SK-N-SH (cell line): ENCODE data around the gene VGF. TPM values are rescaled to one million over a fixed set of nuclear protein-coding genes. Genes with fewer than 3 reads are reported as not detected.

Experiments used
- CTCF ChIA-PET: fragments of 300-600, 350-600 bp; formaldehyde crosslinking; extraction: SDS; loops from one replicate; lab custom pipeline; 2021; lab: Yijun Ruan, JAX
- POLR2A ChIA-PET: fragments of 350-600 bp; sonication (Branson Sonifier 250); formaldehyde crosslinking; extraction: SDS; loops from one replicate; lab custom pipeline; 2020; ENCODE audit warnings: antibody characterized with exemption, inconsistent platforms; lab: Yijun Ruan, JAX
- DNase-seq: peaks from one replicate; pipeline ENCODE4 v3.0.0; 2012
- H2AFZ ChIP-seq: fragments of 200-600 bp; sonication (generic); 2 replicates; pipeline ENCODE4 v1.8.1; 2016; ENCODE audit warnings: antibody characterized with exemption, mild to moderate bottlenecking, low read depth
- H3F3A ChIP-seq: fragments of 200-600 bp; sonication (generic); replicated peaks from 2 replicates; pipeline ENCODE3; 2016; ENCODE audit warnings: antibody characterized with exemption, mild to moderate bottlenecking; ENCODE audit not compliant: insufficient read depth
- H3K27ac ChIP-seq, 2 experiments: fragments of 200-500 bp in 1 of 2; fragments of 200-600 bp in 1 of 2; sonication (Bioruptor generic) in 1 of 2; sonication (generic), shearing (Covaris generic) in 1 of 2; 2 replicates each; pipeline versions ENCODE4 v1.5.1 to v1.6.1; 2014 to 2016; ENCODE audit warnings: low read depth in 2 of 2, inconsistent platforms in 1 of 2, low read length in 1 of 2, mild to moderate bottlenecking in 1 of 2, mixed read lengths in 1 of 2
- H3K27me3 ChIP-seq: fragments of 200-600 bp; sonication (generic), shearing (Covaris generic); 2 replicates; pipeline ENCODE4 v1.6.1; 2016; ENCODE audit warnings: mixed run types; ENCODE audit not compliant: insufficient read depth
- H3K36me3 ChIP-seq, 2 experiments: fragments of 200-500 bp in 1 of 2; fragments of 200-600 bp in 1 of 2; sonication (Bioruptor generic) in 1 of 2; sonication (generic) in 1 of 2; replicated peaks in 1 of 2; 2 replicates each; pipeline versions ENCODE3 to v1.5.1; 2014 to 2016; ENCODE audit warnings: low read length in 1 of 2, mild to moderate bottlenecking in 1 of 2; ENCODE audit not compliant: insufficient read depth in 2 of 2, control insufficient read depth in 1 of 2
- H3K4me1 ChIP-seq, 2 experiments: fragments of 200-500 bp in 1 of 2; fragments of 200-600 bp in 1 of 2; sonication (Bioruptor generic) in 1 of 2; sonication (generic), shearing (Covaris generic) in 1 of 2; 2 replicates each; pipeline versions ENCODE4 v1.5.1 to v1.6.1; 2014 to 2016; ENCODE audit warnings: low read depth in 1 of 2, low read length in 1 of 2, mixed run types in 1 of 2; ENCODE audit not compliant: insufficient read depth in 2 of 2, control insufficient read depth in 1 of 2
- H3K4me2 ChIP-seq: fragments of 200-600 bp; sonication (generic), shearing (Covaris generic); 2 replicates; pipeline ENCODE4 v1.6.1; 2017; ENCODE audit warnings: mixed run types
- H3K4me3 ChIP-seq, 2 experiments: fragments of 200-500 bp in 1 of 2; fragments of 200-600 bp in 1 of 2; sonication (Bioruptor generic) in 1 of 2; sonication (generic), shearing (Covaris generic) in 1 of 2; 2 replicates each; pipeline versions ENCODE4 v1.5.1 to v1.8.1; 2014 to 2016; ENCODE audit warnings: low read depth in 2 of 2, inconsistent platforms in 1 of 2, low read length in 1 of 2, mild to moderate bottlenecking in 1 of 2, mixed read lengths in 1 of 2, moderate library complexity in 1 of 2
- H3K79me2 ChIP-seq: fragments of 200-600 bp; sonication (generic); 2 replicates; pipeline ENCODE4 v1.8.1; 2017; ENCODE audit warnings: mild to moderate bottlenecking; ENCODE audit not compliant: insufficient read depth
- H3K9ac ChIP-seq: fragments of 200-600 bp; sonication (generic); 2 replicates; pipeline ENCODE4 v1.6.1; 2017; ENCODE audit warnings: mixed run types
- H3K9me2 ChIP-seq: fragments of 200-600 bp; sonication (generic); 2 replicates; pipeline ENCODE4 v1.6.1; 2017; ENCODE audit warnings: mixed run types
- H3K9me3 ChIP-seq: fragments of 200-600 bp; sonication (generic); 2 replicates; pipeline ENCODE4 v1.6.1; 2017; ENCODE audit warnings: mixed run types, mild to moderate bottlenecking, moderate library complexity
- H4K20me1 ChIP-seq: fragments of 200-600 bp; sonication (generic); 2 replicates; pipeline ENCODE4 v1.6.1; 2017; ENCODE audit warnings: mild to moderate bottlenecking, mixed run types; ENCODE audit not compliant: insufficient read depth
- EZH2phosphoT487 ChIP-seq: fragments of 200-600 bp; sonication (generic); IDR thresholded peaks from 2 replicates; pipeline ENCODE4 v1.6.1; 2017; ENCODE audit warnings: low read depth, mixed run types, mild to moderate bottlenecking, antibody characterized with exemption, moderate library complexity, borderline replicate concordance
- FOSL2 ChIP-seq: IDR thresholded peaks from 2 replicates; pipeline ENCODE4 v1.4.0; 2012; ENCODE audit warnings: low read depth, mild to moderate bottlenecking, moderate library complexity, borderline replicate concordance
- FOXJ3 ChIP-seq: sonication (generic); formaldehyde crosslinking; IDR thresholded peaks from 2 replicates; pipeline ENCODE4 v1.5.1; 2020; ENCODE audit warnings: mild to moderate bottlenecking, missing genetic modification reagents
- FOXM1 ChIP-seq: IDR thresholded peaks from 2 replicates; pipeline ENCODE4 v1.4.0; 2012; ENCODE audit warnings: low read depth, mild to moderate bottlenecking
- GABPA ChIP-seq: IDR thresholded peaks from 2 replicates; pipeline ENCODE4 v1.4.0; 2012; ENCODE audit warnings: low read depth, mild to moderate bottlenecking
- NFIC ChIP-seq: IDR thresholded peaks from 2 replicates; pipeline ENCODE4 v1.4.0; 2012; ENCODE audit warnings: borderline replicate concordance
- PBX3 ChIP-seq: IDR thresholded peaks from 2 replicates; pipeline ENCODE4; 2012
- RAD21 ChIP-seq: IDR thresholded peaks from 2 replicates; pipeline ENCODE4 v1.6.1; 2012; ENCODE audit warnings: mild to moderate bottlenecking, low read length
- RCOR1 ChIP-seq: fragments of 150-350 bp; IDR thresholded peaks from 2 replicates; pipeline ENCODE4 v1.6.1; 2017; ENCODE audit warnings: antibody characterized with exemption, low read length
- RFX5 ChIP-seq: IDR thresholded peaks from 2 replicates; pipeline ENCODE4 v1.6.1; 2012; ENCODE audit warnings: mild to moderate bottlenecking, improper control_type of control experiment, low read length
- RXRA ChIP-seq: IDR thresholded peaks from 2 replicates; pipeline ENCODE4 v1.4.0; 2012; ENCODE audit warnings: low read depth, mild to moderate bottlenecking, borderline replicate concordance
- TAF1 ChIP-seq: IDR thresholded peaks from 2 replicates; pipeline ENCODE4 v1.6.1; 2012; ENCODE audit warnings: low read depth, mild to moderate bottlenecking, low read length, moderate library complexity, borderline replicate concordance
- TCF12 ChIP-seq: IDR thresholded peaks from 2 replicates; pipeline ENCODE4 v1.4.0; 2012
- USF2 ChIP-seq: fragments of 150-350 bp; IDR thresholded peaks from 2 replicates; pipeline ENCODE4 v1.6.1; 2017; ENCODE audit warnings: antibody characterized with exemption, low read length, low read depth, borderline replicate concordance
- WGBS: methylation state at CpG from one replicate; pipeline ENCODE4 v1.1.6; 2017; ENCODE audit warnings: low lambda C conversion rate; 5-methylcytosine and 5-hydroxymethylcytosine counted together
- polyA plus RNA-seq, 3 experiments: library from polyadenylated mRNA; depleted of rRNA; stranded (reverse); fragments of >200 nt; gene quantifications; 2 replicates each; pipeline ENCODE4 v1.2.3, GENCODE V29; 2012
- TF ChIP-seq, protein P1 (sequence below): IDR thresholded peaks from 2 replicates; pipeline ENCODE4 v1.4.0; 2012; ENCODE audit warnings: low read depth

The VGF gene
- polyA plus RNA-seq, 1 of the 3 experiments (the other 2 are of a cell fraction) = 54.3 TPM

- TF ChIP-seq EZH2phosphoT487 (no peak), RCOR1 (peak; percentile 50; the same call in 1 of the 2 replicates), TCF12 (peak; percentile 90), RXRA (no peak), FOXJ3 (CRISPR knock-in tag) (no peak), RAD21 (no peak), FOSL2 (peak; percentile 73; the same call in 1 of the 2 replicates), RFX5 (no peak), GABPA (no peak), USF2 (no peak), NFIC (no peak), FOXM1 (no peak)
- TF ChIP-seq, protein P1, sequence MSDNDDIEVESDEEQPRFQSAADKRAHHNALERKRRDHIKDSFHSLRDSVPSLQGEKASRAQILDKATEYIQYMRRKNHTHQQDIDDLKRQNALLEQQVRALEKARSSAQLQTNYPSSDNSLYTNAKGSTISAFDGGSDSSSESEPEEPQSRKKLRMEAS = peak; percentile 42; the same call in 1 of the 2 replicates
- TF ChIP-seq, all 33 proteins: peak for 13
Observed at GRCh38 chr7:101166909-101167644, 1.7 kb upstream of the VGF start (continued).

DNA sequence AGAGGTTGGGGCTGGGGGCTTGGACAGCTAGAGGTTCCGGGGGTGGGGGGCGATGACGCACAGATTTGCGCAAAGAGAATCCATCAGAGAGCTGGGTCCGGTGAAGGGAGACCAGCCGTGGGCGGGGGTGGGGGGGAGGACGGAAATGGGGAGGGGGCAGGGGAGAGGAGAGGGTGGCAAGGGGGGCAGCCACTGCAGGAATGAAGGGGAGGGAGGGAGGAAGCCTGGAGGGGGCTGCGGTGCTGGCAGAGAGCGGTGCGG lies 1.2 kb upstream of the VGF start:
- Histone ChIP-seq H3K4me2 (peak overlapping the region; percentile 98; the same call in 1 of the 2 replicates), H2AFZ (no peak overlapping the region), H3K79me2 (no peaks in the 10 kb centered on the region), H3K27me3 (no peaks in the 10 kb centered on the region; the same call in 1 of the 2 replicates), H3F3A (peaks cover 45% of the 10 kb centered on the region), H3K9me2 (no peaks in the 10 kb centered on the region), H3K36me3 (peaks cover 0 to 5% of the 10 kb centered on the region in 2 experiments), H4K20me1 (peaks cover 18% of the 10 kb centered on the region), H3K9me3 (no peaks in the 10 kb centered on the region), H3K4me1 (peaks cover 36 to 69% of the 10 kb centered on the region in 2 experiments), H3K9ac (no peak overlapping the region), H3K27ac (peak overlapping the region in 1 of 2 experiments; percentile 67; a peak in 2 of 4 replicates), H3K4me3 (peak overlapping the region in 1 of 2 experiments; percentile 56; a peak in 2 of 4 replicates)
- DNase-seq = peak; percentile 79
- POLR2A ChIA-PET = interaction anchor here (1.7 to 3.0 kb wide), 4 partner anchors 10 to 78 kb away, joined by 6 to 43 read pairs (median 17); partner anchors contain the start of gene FIS1
- CTCF ChIA-PET = interaction anchor here (1.3 to 3.8 kb wide), 8 partner anchors 10 to 116 kb away, joined by 4 to 26 read pairs (median 8); partner anchors contain the start of gene FIS1
- TF ChIP-seq RCOR1 (peak; percentile 40; the same call in 1 of the 2 replicates), TAF1 (0 out of 2 replicates have a peak, but pooled peaks have one; percentile 9), PBX3 (no peak)
- under 1% methylated on average over 11 of the region's 11 CpGs for WGBS
